ENCODE results near the gene ATF5.

ATF5 gene

DNA sequence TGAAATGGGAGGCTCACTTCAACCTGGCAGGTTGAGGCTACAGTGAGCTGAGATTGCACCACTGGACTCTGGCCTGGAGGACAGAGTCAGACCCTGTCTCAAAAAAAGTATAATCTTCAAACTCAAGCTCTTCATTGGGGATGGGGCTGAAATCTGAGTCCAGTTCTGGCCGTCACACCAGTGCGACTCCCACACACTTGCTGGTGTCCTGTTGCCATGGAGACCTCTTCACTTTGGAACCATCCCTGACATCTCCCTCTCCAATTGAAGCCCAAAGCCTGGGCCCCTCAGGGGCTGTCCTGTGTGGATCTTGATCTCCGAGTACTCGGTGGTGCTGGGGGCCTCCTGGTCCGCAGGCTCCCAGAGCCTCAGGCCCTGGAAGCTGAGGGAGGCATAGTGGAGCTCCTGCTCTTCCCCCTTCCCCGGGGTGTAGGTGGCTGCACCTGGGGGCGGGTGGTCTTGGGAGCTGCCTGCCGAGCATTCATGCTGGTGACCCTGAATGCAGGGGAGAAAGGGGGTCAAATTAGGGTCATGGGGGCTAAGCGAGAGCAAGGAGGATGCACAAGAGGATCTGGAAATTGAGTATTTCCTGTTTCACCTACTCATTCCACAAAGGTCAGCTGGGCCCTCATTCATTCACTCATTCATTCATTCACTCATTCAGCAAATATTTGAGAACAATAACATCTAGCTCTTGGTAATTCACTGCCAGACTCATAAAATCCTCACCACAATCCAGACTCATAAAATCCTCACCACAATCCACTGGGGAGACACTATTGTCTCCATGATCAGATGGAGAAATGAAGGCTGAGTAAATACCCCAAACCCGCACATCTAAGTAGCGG, 21.0 kb downstream of the ATF5 start:
- in situ Hi-C loops (cut with HindIII; ENCODE audit: low sequenced_read_pairs): no loop called here
- no peak overlapping the region for H3K4me3 ChIP-seq (ENCODE audit: low read depth, low read length)
- DNase-seq (ENCODE audit: low read depth): no peak
- TF ChIP-seq, protein P1, sequence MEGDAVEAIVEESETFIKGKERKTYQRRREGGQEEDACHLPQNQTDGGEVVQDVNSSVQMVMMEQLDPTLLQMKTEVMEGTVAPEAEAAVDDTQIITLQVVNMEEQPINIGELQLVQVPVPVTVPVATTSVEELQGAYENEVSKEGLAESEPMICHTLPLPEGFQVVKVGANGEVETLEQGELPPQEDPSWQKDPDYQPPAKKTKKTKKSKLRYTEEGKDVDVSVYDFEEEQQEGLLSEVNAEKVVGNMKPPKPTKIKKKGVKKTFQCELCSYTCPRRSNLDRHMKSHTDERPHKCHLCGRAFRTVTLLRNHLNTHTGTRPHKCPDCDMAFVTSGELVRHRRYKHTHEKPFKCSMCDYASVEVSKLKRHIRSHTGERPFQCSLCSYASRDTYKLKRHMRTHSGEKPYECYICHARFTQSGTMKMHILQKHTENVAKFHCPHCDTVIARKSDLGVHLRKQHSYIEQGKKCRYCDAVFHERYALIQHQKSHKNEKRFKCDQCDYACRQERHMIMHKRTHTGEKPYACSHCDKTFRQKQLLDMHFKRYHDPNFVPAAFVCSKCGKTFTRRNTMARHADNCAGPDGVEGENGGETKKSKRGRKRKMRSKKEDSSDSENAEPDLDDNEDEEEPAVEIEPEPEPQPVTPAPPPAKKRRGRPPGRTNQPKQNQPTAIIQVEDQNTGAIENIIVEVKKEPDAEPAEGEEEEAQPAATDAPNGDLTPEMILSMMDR (IDR thresholded peaks at IDR 0.05; ENCODE audit: low read depth, low read length, missing control alignments): no peak

DNA sequence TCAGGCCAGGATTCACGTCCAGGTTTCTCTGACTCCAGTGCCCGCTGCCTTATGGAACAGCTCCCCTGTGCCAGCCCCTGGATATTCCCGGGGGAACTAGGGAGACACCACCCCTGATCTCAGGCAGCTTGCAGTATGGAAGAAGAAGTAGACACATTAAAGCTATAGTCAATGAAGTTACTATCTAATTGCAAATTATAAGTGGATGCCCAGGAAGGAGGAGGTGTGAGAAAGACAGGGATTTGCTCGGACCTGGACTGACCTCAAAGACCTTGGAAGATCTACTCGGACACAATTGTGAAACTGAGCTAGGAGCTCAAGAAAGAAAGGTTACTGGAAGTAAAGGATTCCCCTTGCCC, 21.6 kb downstream of the ATF5 start:
- no peak for DNase-seq (ENCODE audit: low read depth)
- in situ Hi-C loops (cut with HindIII; ENCODE audit: low sequenced_read_pairs): no loop called here
- H3K4me3 ChIP-seq (ENCODE audit: low read depth, low read length): no peak overlapping the region
- TF ChIP-seq, protein P1 (IDR thresholded peaks at IDR 0.05; ENCODE audit: low read depth, low read length, missing control alignments): no peak

DNA sequence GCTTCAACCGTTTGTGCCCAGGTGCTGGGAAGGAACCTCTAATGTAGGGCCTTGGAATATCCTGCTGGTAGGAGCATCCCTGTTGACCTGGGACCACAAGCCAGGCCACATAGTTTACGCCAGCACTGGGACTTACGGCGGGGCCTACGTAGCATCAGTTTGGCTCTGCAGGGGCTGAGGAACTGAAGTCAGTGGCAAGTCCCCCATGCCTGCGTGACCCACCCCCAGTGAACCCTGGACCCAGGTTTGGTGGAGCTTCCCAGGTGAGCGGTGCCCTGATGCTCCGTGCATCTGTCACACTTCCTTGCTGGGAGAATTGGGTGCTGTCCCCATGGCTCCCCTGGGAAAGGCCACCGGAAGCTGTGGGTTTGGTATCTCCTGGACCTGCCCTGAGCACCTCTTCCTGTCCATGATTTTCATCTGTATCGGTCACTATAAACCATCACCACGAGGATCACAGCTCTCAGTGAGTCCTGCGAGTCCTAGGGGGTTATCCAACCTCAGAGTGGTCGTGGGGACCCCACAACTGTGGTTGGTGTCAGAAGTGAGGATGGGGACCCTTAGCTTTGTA, 22.0 kb downstream of the ATF5 start:
- DNase-seq (ENCODE audit: low read depth): no peak
- in situ Hi-C loops (cut with HindIII; ENCODE audit: low sequenced_read_pairs): no loop called here
- no peak overlapping the region for H3K4me3 ChIP-seq (ENCODE audit: low read depth, low read length)
- TF ChIP-seq, protein P1 (IDR thresholded peaks at IDR 0.05; ENCODE audit: low read depth, low read length, missing control alignments): no peak

DNA sequence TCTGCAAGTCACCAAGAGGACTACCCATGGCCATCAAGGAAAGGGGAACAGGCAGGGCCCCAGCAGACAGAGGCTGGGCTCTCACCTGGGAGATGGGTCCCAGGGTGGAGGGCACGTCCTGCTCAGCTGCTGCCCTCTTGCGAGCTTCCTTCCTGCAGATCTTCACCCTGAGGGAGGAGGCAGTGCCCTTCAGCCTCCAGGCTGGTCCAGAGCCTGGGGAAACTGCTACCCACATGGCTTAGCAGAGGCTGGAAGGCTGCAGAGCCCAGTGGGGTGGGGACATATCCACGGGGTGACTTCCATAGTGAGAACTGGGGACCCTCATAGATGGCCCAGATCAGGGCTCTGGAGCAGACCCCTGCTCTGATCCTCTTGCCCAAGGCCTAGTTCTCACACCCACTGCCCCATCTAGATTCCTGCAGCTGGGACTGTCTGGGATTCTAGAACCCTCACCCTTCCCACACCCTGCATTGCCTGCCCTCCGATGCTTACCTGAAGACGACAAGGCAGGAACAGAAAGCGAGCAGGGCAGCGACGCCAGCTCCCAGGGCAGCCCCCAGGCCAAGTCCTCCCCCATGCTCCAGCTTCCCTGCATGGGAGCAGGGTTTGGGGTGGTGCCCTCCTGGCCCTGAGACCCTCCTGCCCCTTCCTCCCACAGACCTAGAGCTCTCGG, 22.9 kb downstream of the ATF5 start:
- DNase-seq (ENCODE audit: low read depth): no peak
- in situ Hi-C loops (cut with HindIII; ENCODE audit: low sequenced_read_pairs): no loop called here
- TF ChIP-seq, protein P1 (IDR thresholded peaks at IDR 0.05; ENCODE audit: low read depth, low read length, missing control alignments): no peak
- no peak overlapping the region for H3K4me3 ChIP-seq (ENCODE audit: low read depth, low read length)

DNA sequence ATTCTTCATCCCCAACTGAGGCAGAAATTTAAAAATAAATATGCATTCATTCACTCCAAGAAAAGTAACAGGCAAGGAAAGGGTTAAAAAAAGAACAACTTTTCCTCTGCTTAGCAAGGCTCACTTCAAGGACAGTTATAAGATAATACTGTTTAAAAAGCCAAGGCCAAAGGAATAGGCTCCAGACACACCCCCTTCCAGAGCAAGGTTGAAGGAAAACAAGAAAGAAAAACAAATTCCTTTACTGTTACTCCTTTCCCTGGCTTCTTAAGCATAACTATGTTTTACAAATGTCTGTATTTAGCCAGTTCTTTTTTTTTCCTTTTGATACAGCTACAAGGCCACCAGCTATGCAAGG, 23.5 kb downstream of the ATF5 start:
- no peak for DNase-seq (ENCODE audit: low read depth)
- no peak overlapping the region for H3K4me3 ChIP-seq (ENCODE audit: low read depth, low read length)
- in situ Hi-C loops (cut with HindIII; ENCODE audit: low sequenced_read_pairs): no loop called here
- TF ChIP-seq, protein P1 (IDR thresholded peaks at IDR 0.05; ENCODE audit: low read depth, low read length, missing control alignments): no peak

DNA sequence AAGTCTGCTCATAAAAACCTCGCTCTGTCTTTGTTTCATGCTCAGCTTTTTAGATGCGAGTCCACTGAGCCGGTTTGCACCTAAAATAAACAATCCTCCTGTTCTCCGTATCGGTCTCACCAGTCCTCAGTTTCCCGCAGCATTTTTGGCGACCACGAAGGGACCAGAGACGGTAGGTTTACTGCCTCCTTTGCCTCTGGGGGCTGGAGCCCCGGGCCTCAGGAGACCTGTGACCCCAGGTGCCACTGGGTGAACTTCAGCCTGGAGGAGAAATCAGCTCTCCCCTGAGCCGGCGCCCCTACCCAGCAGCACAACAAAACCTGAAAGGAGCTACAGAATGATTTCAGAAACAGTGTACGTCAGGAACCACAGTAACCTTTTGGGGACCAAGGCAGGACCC, 23.9 kb downstream of the ATF5 start:
- H3K4me3 ChIP-seq (ENCODE audit: low read depth, low read length): no peak overlapping the region
- TF ChIP-seq, protein P1 (IDR thresholded peaks at IDR 0.05; ENCODE audit: low read depth, low read length, missing control alignments): no peak
- in situ Hi-C loops (cut with HindIII; ENCODE audit: low sequenced_read_pairs): no loop called here
- DNase-seq (ENCODE audit: low read depth): no peak
